ENCODE data around the gene MMP12.

The MMP12 gene

DNA sequence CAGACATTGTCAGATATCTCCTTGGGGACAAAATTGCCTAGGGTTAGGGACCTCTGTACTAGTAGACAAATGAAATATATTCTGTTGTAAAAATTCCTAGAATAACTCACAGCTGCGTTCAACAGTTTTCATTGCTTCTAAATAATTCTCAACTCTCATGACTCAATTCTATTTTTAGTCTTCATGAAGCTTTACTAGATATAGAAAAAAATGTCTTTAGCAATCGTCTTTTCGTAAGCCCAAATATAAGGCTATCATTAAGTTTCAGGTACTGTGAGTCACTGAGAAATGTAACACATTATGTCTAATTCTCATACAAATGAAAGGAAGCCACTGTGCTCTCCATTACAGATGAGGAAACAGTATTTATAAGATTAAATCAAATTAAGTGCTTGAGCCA is 6.4 kb downstream of the MMP12 start:
- H3K36me3 ChIP-seq (ENCODE audit: insufficient read depth, insufficient read length, low read length) = no peaks in the 10 kb centered on the region
- no peak overlapping the region for H3K9ac ChIP-seq (ENCODE audit: insufficient read length, low read depth)
- no peaks in the 10 kb centered on the region for H3K4me1 ChIP-seq (ENCODE audit: insufficient read depth, insufficient read length)

DNA sequence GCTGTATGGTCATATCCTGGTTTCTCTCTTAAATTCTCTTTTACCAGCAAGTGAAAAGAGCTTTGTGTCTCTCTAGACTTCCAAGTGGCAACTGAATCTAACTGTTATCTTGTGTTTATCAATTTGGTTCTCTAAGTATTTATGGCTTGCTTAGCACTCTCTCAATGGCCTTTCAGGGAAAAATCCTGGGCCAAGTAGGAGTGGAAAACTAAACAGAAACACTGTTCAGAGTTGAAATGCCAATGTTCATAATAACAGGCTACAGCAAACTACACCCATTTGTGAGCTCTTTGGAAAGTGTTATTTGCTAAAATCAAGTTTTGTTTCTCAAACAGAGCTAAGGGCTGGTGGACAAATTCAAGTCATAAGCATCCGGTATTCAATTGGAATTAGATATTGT is 10.1 kb downstream of the MMP12 start:
- TF ChIP-seq ZNF274 (IDR thresholded peaks at IDR 0.05; ENCODE audit: low read depth, low read length) = no peak
- no peak for TF ChIP-seq SUZ12 (IDR thresholded peaks at IDR 0.05; ENCODE audit: extremely low read depth, insufficient read depth, insufficient read length)
- no peak for TF ChIP-seq YY1 (IDR thresholded peaks at IDR 0.05; ENCODE audit: insufficient read depth, insufficient read length)
- H3K9me3 ChIP-seq (ENCODE audit: insufficient read depth, low read length) = no peaks in the 10 kb centered on the region; the same call in 1 of the 2 replicates
- H3K9ac ChIP-seq (ENCODE audit: insufficient read length, low read depth) = no peak overlapping the region
- no peak for DNase-seq (ENCODE audit: low read depth, low spot score)
- no peaks in the 10 kb centered on the region for H3K27me3 ChIP-seq (ENCODE audit: insufficient read depth, insufficient read length)
- H3K36me3 ChIP-seq (ENCODE audit: insufficient read depth, insufficient read length, low read length) = no peaks in the 10 kb centered on the region
- H3K4me1 ChIP-seq (ENCODE audit: insufficient read depth, insufficient read length) = no peaks in the 10 kb centered on the region
- no peak overlapping the region for H3K4me3 ChIP-seq (ENCODE audit: insufficient read length, low read depth)

More for the DNA sequence above, 6.4 kb downstream of the MMP12 start:
- Histone ChIP-seq H3K27me3 (ENCODE audit: insufficient read depth, insufficient read length) (no peaks in the 10 kb centered on the region), H3K9me3 (ENCODE audit: insufficient read depth, low read length) (no peaks in the 10 kb centered on the region; the same call in 1 of the 2 replicates), H3K4me3 (ENCODE audit: insufficient read length, low read depth) (no peak overlapping the region)
- TF ChIP-seq SUZ12 (IDR thresholded peaks at IDR 0.05; ENCODE audit: extremely low read depth, insufficient read depth, insufficient read length) (no peak), ZNF274 (IDR thresholded peaks at IDR 0.05; ENCODE audit: low read depth, low read length) (no peak), YY1 (IDR thresholded peaks at IDR 0.05; ENCODE audit: insufficient read depth, insufficient read length) (no peak)
- no peak for DNase-seq (ENCODE audit: low read depth, low spot score)

DNA sequence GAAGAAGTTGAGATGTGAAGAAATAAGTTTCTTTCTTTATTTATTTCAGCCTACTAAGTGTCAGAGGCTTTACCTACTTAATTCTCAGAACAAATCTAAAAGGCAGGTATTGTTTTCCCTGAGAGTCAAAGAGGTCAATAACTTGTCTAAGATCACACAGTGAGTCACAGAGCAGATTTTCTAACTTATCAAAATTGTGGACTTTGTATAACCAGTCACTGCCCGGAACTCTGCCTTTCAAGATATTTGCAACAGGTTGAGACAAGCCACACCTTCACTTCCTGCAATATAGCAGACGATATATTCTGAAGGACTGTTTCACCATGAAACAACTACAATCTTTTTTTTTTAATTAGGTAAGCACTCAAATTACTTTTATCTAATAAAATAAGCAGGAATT is 20.8 kb downstream of the MMP12 start:
- no peak for DNase-seq (ENCODE audit: low read depth, low spot score)
- Histone ChIP-seq H3K27me3 (ENCODE audit: insufficient read depth, insufficient read length) (no peaks in the 10 kb centered on the region), H3K9me3 (ENCODE audit: insufficient read depth, low read length) (no peaks in the 10 kb centered on the region), H3K36me3 (ENCODE audit: insufficient read depth, insufficient read length, low read length) (no peaks in the 10 kb centered on the region), H3K4me3 (ENCODE audit: insufficient read length, low read depth) (no peak overlapping the region), H3K9ac (ENCODE audit: insufficient read length, low read depth) (no peak overlapping the region), H3K4me1 (ENCODE audit: insufficient read depth, insufficient read length) (no peaks in the 10 kb centered on the region)
- no peak for TF ChIP-seq SUZ12 (IDR thresholded peaks at IDR 0.05; ENCODE audit: extremely low read depth, insufficient read depth, insufficient read length)
- TF ChIP-seq YY1 (IDR thresholded peaks at IDR 0.05; ENCODE audit: insufficient read depth, insufficient read length) = no peak
- TF ChIP-seq ZNF274 (IDR thresholded peaks at IDR 0.05; ENCODE audit: low read depth, low read length) = no peak

DNA sequence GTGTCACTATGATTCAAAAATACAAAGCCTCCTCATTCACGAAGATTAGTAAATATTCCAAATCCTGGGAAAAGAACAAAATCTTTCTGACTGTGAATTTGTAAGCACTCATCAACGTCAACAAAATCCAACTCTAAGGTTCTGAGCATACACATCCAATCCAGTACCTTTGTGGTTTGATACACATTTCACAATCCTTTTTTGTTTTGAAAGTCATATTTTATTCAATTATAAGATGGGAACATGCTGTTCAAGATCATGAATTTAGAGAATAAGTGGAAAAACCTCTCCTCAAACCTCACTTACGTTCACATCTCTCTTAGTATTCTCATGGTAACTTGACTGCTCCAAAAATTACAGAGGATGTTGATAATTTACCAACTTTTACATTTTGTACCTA is 21.7 kb downstream of the MMP12 start:
- no peaks in the 10 kb centered on the region for H3K9me3 ChIP-seq (ENCODE audit: insufficient read depth, low read length)
- no peak for DNase-seq (ENCODE audit: low read depth, low spot score)
- H3K27me3 ChIP-seq (ENCODE audit: insufficient read depth, insufficient read length) = no peaks in the 10 kb centered on the region
- no peak overlapping the region for H3K9ac ChIP-seq (ENCODE audit: insufficient read length, low read depth)
- no peaks in the 10 kb centered on the region for H3K36me3 ChIP-seq (ENCODE audit: insufficient read depth, insufficient read length, low read length)
- TF ChIP-seq SUZ12 (IDR thresholded peaks at IDR 0.05; ENCODE audit: extremely low read depth, insufficient read depth, insufficient read length) = no peak
- no peak for TF ChIP-seq YY1 (IDR thresholded peaks at IDR 0.05; ENCODE audit: insufficient read depth, insufficient read length)
- TF ChIP-seq ZNF274 (IDR thresholded peaks at IDR 0.05; ENCODE audit: low read depth, low read length) = no peak
- H3K4me3 ChIP-seq (ENCODE audit: insufficient read length, low read depth) = no peak overlapping the region
- H3K4me1 ChIP-seq (ENCODE audit: insufficient read depth, insufficient read length) = no peaks in the 10 kb centered on the region

DNA sequence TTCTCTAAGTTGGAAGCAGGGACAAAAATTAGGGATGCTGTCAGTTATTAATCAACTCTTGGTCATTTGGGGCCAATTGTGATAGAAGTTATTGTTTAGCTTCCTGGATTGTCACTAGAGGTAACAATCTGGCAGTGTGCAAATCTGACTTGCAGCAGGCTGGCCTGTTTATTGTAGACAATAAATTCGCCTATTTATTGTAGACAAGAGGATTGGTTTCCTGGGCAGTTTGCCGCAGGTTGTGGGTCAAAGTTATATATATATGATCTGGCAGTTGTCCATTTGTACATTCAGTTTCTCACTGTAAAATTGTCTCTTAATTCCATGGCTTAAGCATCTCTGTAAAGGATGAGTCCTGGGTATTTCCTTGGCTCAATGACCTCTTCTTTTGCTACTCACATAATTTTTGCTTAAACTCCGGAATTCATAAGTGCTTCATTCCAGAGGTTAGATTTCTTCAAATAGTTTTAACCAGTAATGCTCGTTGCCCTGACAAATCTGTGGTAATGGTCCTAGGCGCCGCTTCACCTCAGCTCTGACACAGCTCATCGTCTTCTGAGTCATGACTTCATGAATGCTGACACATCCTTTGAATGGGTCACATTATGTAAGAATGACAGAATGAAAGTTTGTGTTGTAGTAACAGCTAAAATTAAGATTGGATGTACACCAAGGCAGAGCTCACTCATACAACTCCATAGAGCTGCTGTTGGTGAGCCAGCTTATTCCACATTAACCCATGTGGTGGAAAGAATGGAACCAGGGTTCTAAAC is 23.6 kb downstream of the MMP12 start:
- no peak for DNase-seq (ENCODE audit: low read depth, low spot score)
- no peak for TF ChIP-seq ZNF274 (IDR thresholded peaks at IDR 0.05; ENCODE audit: low read depth, low read length)
- no peak for TF ChIP-seq SUZ12 (IDR thresholded peaks at IDR 0.05; ENCODE audit: extremely low read depth, insufficient read depth, insufficient read length)
- TF ChIP-seq YY1 (IDR thresholded peaks at IDR 0.05; ENCODE audit: insufficient read depth, insufficient read length) = no peak
- H3K36me3 ChIP-seq (ENCODE audit: insufficient read depth, insufficient read length, low read length) = no peaks in the 10 kb centered on the region

DNA sequence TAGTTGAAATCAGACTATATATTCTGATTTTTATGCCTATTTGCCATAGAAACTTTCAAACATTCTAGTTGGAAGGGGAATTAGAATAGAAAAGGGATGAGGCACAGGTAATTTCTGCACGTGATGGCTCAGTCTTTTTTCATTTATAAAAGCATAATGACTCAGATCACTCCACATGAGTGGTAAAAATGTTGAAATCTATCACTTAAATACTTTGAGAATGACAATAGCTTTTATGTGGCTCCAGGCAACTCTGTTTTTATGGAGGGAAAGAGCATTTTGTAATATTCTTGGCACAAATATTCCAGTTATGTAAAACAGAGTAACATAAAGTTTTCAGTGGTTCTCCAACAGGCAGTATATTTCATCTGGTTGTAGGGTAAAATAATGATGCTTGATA is 25.5 kb downstream of the MMP12 start:
- Histone ChIP-seq H3K4me1 (ENCODE audit: insufficient read depth, insufficient read length) (no peaks in the 10 kb centered on the region), H3K36me3 (ENCODE audit: insufficient read depth, insufficient read length, low read length) (no peaks in the 10 kb centered on the region), H3K4me3 (ENCODE audit: insufficient read length, low read depth) (no peak overlapping the region), H3K9ac (ENCODE audit: insufficient read length, low read depth) (no peak overlapping the region), H3K9me3 (ENCODE audit: insufficient read depth, low read length) (no peaks in the 10 kb centered on the region), H3K27me3 (ENCODE audit: insufficient read depth, insufficient read length) (no peaks in the 10 kb centered on the region)
- no peak for DNase-seq (ENCODE audit: low read depth, low spot score)
- no peak for TF ChIP-seq YY1 (IDR thresholded peaks at IDR 0.05; ENCODE audit: insufficient read depth, insufficient read length)
- TF ChIP-seq ZNF274 (IDR thresholded peaks at IDR 0.05; ENCODE audit: low read depth, low read length) = no peak
- TF ChIP-seq SUZ12 (IDR thresholded peaks at IDR 0.05; ENCODE audit: extremely low read depth, insufficient read depth, insufficient read length) = no peak

More for the DNA sequence above, 23.6 kb downstream of the MMP12 start:
- Histone ChIP-seq H3K27me3 (ENCODE audit: insufficient read depth, insufficient read length) (no peaks in the 10 kb centered on the region), H3K4me3 (ENCODE audit: insufficient read length, low read depth) (no peak overlapping the region), H3K4me1 (ENCODE audit: insufficient read depth, insufficient read length) (no peaks in the 10 kb centered on the region), H3K9ac (ENCODE audit: insufficient read length, low read depth) (no peak overlapping the region), H3K9me3 (ENCODE audit: insufficient read depth, low read length) (no peaks in the 10 kb centered on the region)

DNA sequence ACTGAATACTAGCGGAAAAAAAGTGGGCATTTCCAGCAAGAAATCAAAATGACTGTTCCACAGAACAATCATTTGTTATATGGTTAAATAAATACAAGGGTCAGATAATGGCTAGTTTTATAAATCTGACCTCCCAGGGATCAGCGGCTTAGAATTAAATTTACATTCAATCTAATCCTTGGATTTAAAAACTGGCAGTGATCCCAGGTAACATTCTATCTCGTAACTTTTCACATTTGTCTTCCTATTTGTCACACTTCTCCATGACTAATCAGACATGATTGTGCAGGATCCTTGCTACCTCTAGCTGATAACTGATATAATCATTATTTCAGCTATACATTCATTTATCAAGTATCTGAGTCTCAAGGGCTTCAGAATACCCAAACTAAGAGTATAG is 28.5 kb downstream of the MMP12 start:
- Histone ChIP-seq H3K4me3 (ENCODE audit: insufficient read length, low read depth) (no peak overlapping the region), H3K9ac (ENCODE audit: insufficient read length, low read depth) (no peak overlapping the region), H3K27me3 (ENCODE audit: insufficient read depth, insufficient read length) (no peaks in the 10 kb centered on the region), H3K4me1 (ENCODE audit: insufficient read depth, insufficient read length) (no peaks in the 10 kb centered on the region), H3K36me3 (ENCODE audit: insufficient read depth, insufficient read length, low read length) (no peaks in the 10 kb centered on the region), H3K9me3 (ENCODE audit: insufficient read depth, low read length) (no peaks in the 10 kb centered on the region)
- DNase-seq (ENCODE audit: low read depth, low spot score) = no peak
- TF ChIP-seq SUZ12 (IDR thresholded peaks at IDR 0.05; ENCODE audit: extremely low read depth, insufficient read depth, insufficient read length) (no peak), ZNF274 (IDR thresholded peaks at IDR 0.05; ENCODE audit: low read depth, low read length) (no peak), YY1 (IDR thresholded peaks at IDR 0.05; ENCODE audit: insufficient read depth, insufficient read length) (no peak)

Measured in NT2/D1 (cell line).